ENCODE results near the gene SLC9A9. TPM values are rescaled to one million over a fixed set of nuclear protein-coding genes. Genes with fewer than 3 reads are reported as not detected.

SLC9A9 gene
- total and polyA plus RNA-seq, 10 of the 15 experiments (the other 5 are each of a cell fraction or from before 2014, with no cell fraction given) = 3.5 to 14.2 (median 9.3) TPM

DNA sequence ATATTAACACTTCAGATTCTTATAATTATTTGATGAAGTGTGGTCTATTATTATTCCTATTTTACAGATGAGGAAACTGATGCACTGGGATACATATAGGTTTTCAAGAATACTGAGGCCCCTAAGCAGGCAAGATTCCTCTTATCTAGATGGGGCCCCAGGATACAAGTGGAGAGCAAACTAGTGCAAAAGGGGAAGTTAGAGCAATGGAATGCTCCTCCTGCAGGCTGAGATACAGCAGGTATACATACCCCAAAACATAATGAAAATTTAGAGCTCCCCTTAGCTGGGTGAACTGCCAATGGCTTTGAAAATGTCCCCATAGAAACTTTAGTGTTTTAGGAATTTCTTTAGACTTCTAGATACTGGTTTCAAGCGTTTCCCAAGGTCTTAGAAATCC, 481.6 kb downstream of the SLC9A9 start:
- no peaks in the 10 kb centered on the region for H3K79me2 ChIP-seq (ENCODE audit: control insufficient read depth, insufficient read depth, low read length)
- SMC1A ChIA-PET (ENCODE audit: uncharacterized antibody, unreplicated experiment) = interaction anchor here (1.1 to 1.5 kb wide), 2 partner anchors 14 to 35 kb away, joined by 3 to 5 read pairs; no protein-coding TSS in a partner anchor
- in situ Hi-C loops (cut with MboI) = no loop called here
- H3K9ac ChIP-seq (ENCODE audit: control insufficient read depth, insufficient read depth, low read length) = no peak overlapping the region
- POLR2A ChIA-PET = no interaction called here
- no TSS peak for BruUV-seq (replicated peaks)
- no peak for FAIRE-seq
- H3K4me3 ChIP-seq = no peak overlapping the region
- 100% methylated on average over 1 of the region's 1 CpG for WGBS (ENCODE audit: insufficient coverage, insufficient replicate concordance, low lambda C conversion rate, missing lambda C conversion rate)
- no peaks in the 10 kb centered on the region for H3K27me3 ChIP-seq (replicated peaks in 1 of 2; ENCODE audit: control insufficient read depth in 2 of 2, insufficient read depth in 2 of 2, low read length in 1 of 2)
- CTCF ChIA-PET = interaction anchor here (1.3 kb wide), 1 partner anchor 33 kb away, joined by 3 read pairs; no protein-coding TSS in a partner anchor
- H3K9me3 ChIP-seq (replicated peaks; ENCODE audit: control insufficient read depth, insufficient read depth, low read length) = no peaks in the 10 kb centered on the region
- DNase-seq (ENCODE audit: low read depth, low spot score) = no peak
- no peak overlapping the region for H3K27ac ChIP-seq (ENCODE audit: control insufficient read depth, insufficient read depth)
- H3K4me2 ChIP-seq (ENCODE audit: control insufficient read depth, insufficient read depth) = no peak overlapping the region
- TF ChIP-seq MYC (IDR thresholded peaks at IDR 0.05; ENCODE audit: insufficient read depth, insufficient read length, insufficient replicate concordance, low read length, severe bottlenecking) (no peak), IKZF1 (conservative IDR thresholded peaks at IDR 0.05) (no peak), PAX5 (IDR thresholded peaks at IDR 0.05; ENCODE audit: borderline replicate concordance, low read depth, low read length) (no peak), ZNF384 (IDR thresholded peaks at IDR 0.05; ENCODE audit: borderline replicate concordance, low read depth, low read length) (no peak), RAD51 (IDR thresholded peaks at IDR 0.05) (no peak), CHD2 (IDR thresholded peaks at IDR 0.05; ENCODE audit: borderline replicate concordance, low read depth, low read length) (no peak), CREB1 (IDR thresholded peaks at IDR 0.05; ENCODE audit: low read depth) (no peak), ESRRA (IDR thresholded peaks at IDR 0.05; ENCODE audit: low read length) (no peak)
- TF ChIP-seq, protein P1, sequence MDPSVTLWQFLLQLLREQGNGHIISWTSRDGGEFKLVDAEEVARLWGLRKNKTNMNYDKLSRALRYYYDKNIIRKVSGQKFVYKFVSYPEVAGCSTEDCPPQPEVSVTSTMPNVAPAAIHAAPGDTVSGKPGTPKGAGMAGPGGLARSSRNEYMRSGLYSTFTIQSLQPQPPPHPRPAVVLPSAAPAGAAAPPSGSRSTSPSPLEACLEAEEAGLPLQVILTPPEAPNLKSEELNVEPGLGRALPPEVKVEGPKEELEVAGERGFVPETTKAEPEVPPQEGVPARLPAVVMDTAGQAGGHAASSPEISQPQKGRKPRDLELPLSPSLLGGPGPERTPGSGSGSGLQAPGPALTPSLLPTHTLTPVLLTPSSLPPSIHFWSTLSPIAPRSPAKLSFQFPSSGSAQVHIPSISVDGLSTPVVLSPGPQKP (IDR thresholded peaks at IDR 0.05; ENCODE audit: low read depth, low read length) = no peak
- H3K36me3 ChIP-seq (ENCODE audit: control insufficient read depth in 2 of 2, insufficient read depth in 2 of 2, low read length in 1 of 2) = no peaks in the 10 kb centered on the region
- intact Hi-C loops (cut with micrococcal nuclease; ENCODE audit: unreplicated experiment) = no loop called here
- ATAC-seq = no peak
- RAD21 ChIA-PET (ENCODE audit: unreplicated experiment) = no interaction called here
- H3K4me1 ChIP-seq (ENCODE audit: control insufficient read depth, insufficient read depth, low read length) = no peaks in the 10 kb centered on the region
- H2AFZ ChIP-seq (ENCODE audit: control insufficient read depth, low read depth, low read length) = no peak overlapping the region
- H4K20me1 ChIP-seq (ENCODE audit: control insufficient read depth, insufficient read depth) = no peaks in the 10 kb centered on the region
